ENCODE data around the gene IVL.

The IVL gene

GRCh38 chr1:152907686-152908601 is at the start of gene IVL:
TSS of gene IVL (plus strand) at chr1:152908546. CDS start at chr1:152909798, 1,252 bp downstream.
- DNase-seq: peak; percentile 15

- no peak for DNase-seq
These were observed 48.6 kb upstream of the IVL start, which contains the start of gene LCE7A for GRCh38 chr1:152859696-152860095. TSS of gene LCE7A (plus strand) at chr1:152859996. CDS start at chr1:152860698, 702 bp downstream.

GRCh38 chr1:152860129-152860528 is 48.2 kb upstream of the IVL start:
- no peak for DNase-seq

- no peak for DNase-seq
These were observed 47.0 kb upstream of the IVL start for GRCh38 chr1:152861374-152861773.

GRCh38 chr1:152864443-152864842 is 43.9 kb upstream of the IVL start:
- no peak for DNase-seq

GRCh38 chr1:152866321-152866720 is 42.0 kb upstream of the IVL start:
- no peak for DNase-seq

GRCh38 chr1:152869808-152870419 is 38.4 kb upstream of the IVL start:
- DNase-seq: peak; percentile 65

- DNase-seq: peak; percentile 13
These were observed 37.3 kb upstream of the IVL start for GRCh38 chr1:152870831-152871730.

GRCh38 chr1:152871731-152872126 is 36.6 kb upstream of the IVL start:
- DNase-seq: no peak

- peak; percentile 72 for DNase-seq
These were observed 34.9 kb upstream of the IVL start for GRCh38 chr1:152873495-152873894.

- no peak for DNase-seq
These were observed 31.5 kb upstream of the IVL start for GRCh38 chr1:152876827-152877226.

- DNase-seq: no peak
These were observed 30.3 kb upstream of the IVL start, which contains the start of gene SMCP for GRCh38 chr1:152878042-152878441. TSS of gene SMCP (plus strand) at chr1:152878322. CDS start at chr1:152884423, 6,101 bp downstream.

- DNase-seq: no peak
These were observed 28.7 kb upstream of the IVL start for GRCh38 chr1:152879559-152880198.

GRCh38 chr1:152880316-152880715 is 28.0 kb upstream of the IVL start:
- DNase-seq: no peak

- DNase-seq: no peak
These were observed 27.4 kb upstream of the IVL start for GRCh38 chr1:152880907-152881306.

GRCh38 chr1:152884085-152884484 is 24.3 kb upstream of the IVL start:
- DNase-seq: no peak

GRCh38 chr1:152884506-152884905 is 23.8 kb upstream of the IVL start:
- DNase-seq: no peak

- DNase-seq: peak; percentile 58
These were observed 23.3 kb upstream of the IVL start for GRCh38 chr1:152884966-152885624.

- peak; percentile 24 for DNase-seq
These were observed 22.3 kb upstream of the IVL start for GRCh38 chr1:152886085-152886484.

- DNase-seq: no peak
These were observed 21.5 kb upstream of the IVL start for GRCh38 chr1:152886758-152887409.

- DNase-seq: no peak
These were observed 20.2 kb upstream of the IVL start for GRCh38 chr1:152888126-152888525.

Measured in fibroblast of skin of right quadriceps (primary cell).